Panc1 (cell line): Measurements from ENCODE around the gene TMOD4. TPM values are rescaled to one million over a fixed set of nuclear protein-coding genes. Genes with fewer than 3 reads are reported as not detected.

Experiments used
- ATAC-seq: fragments of 200-7000 bp; cut with Tn5 transposase; 2 replicates; pipeline ENCODE4 v1.9.1; 2020; ENCODE audit warnings: mild to moderate bottlenecking, moderate library complexity
- BruUV-seq: library from RNA; stranded (reverse); fragments of 400-500 nt; replicated peaks from 2 replicates; lab custom pipeline; 2021; lab: Mats Ljungman, UMichigan
- CTCF ChIA-PET: fragments of 300-600 bp; sonication (Branson Sonifier 250); formaldehyde crosslinking; loops from one replicate; lab custom pipeline; 2022; ENCODE audit warnings: antibody characterized with exemption; lab: Charles Lee
- POLR2A ChIA-PET: fragments of 300-600 bp; sonication (Branson Sonifier 250); formaldehyde crosslinking; loops from one replicate; lab custom pipeline; 2022; ENCODE audit warnings: antibody characterized with exemption; lab: Charles Lee
- DNase-seq: peaks from one replicate; pipeline ENCODE4 v3.0.0-alpha.2; 2010; ENCODE audit warnings: low read depth, low spot score
- H3K27ac ChIP-seq: 2 replicates; pipeline ENCODE4 v1.5.1; 2011; ENCODE audit warnings: mild to moderate bottlenecking, low read length, inconsistent platforms
- H3K27me3 ChIP-seq: fragments of 200-500 bp; sonication (Bioruptor generic); 2 replicates; pipeline ENCODE4 v1.6.0; 2014; ENCODE audit warnings: low read length, inconsistent platforms; ENCODE audit not compliant: control insufficient read depth, insufficient read depth
- H3K36me3 ChIP-seq: fragments of 200-500 bp; sonication (Bioruptor generic); 2 replicates; pipeline ENCODE4 v1.5.1; 2014; ENCODE audit warnings: inconsistent platforms, mild to moderate bottlenecking, low read length, moderate library complexity; ENCODE audit not compliant: control insufficient read depth, insufficient read depth
- H3K4me1 ChIP-seq: 2 replicates; pipeline ENCODE4 v1.5.1; 2011; ENCODE audit warnings: inconsistent platforms, mild to moderate bottlenecking, low read length, moderate library complexity; ENCODE audit not compliant: control insufficient read depth, insufficient read depth
- H3K4me3 ChIP-seq, 2 experiments: 2 replicates each; pipeline ENCODE4 v1.5.1; 2011 to 2012; ENCODE audit warnings: low read depth in 2 of 2, low read length in 2 of 2, mild to moderate bottlenecking in 2 of 2, inconsistent platforms in 1 of 2, moderate library complexity in 1 of 2
- H3K9me3 ChIP-seq: fragments of 200-500 bp; sonication (Bioruptor generic); 2 replicates; pipeline ENCODE4 v1.5.1; 2014; ENCODE audit warnings: low read depth, mild to moderate bottlenecking, inconsistent platforms, low read length, moderate library complexity; ENCODE audit not compliant: control insufficient read depth, insufficient read depth
- POLR2AphosphoS5 ChIP-seq: IDR thresholded peaks from 2 replicates; pipeline ENCODE4 v1.6.1; 2012; ENCODE audit warnings: mild to moderate bottlenecking, low read depth, low read length, moderate library complexity
- SIN3A ChIP-seq: IDR thresholded peaks from 2 replicates; pipeline ENCODE4 v1.6.1; 2012; ENCODE audit warnings: low read depth, mild to moderate bottlenecking, low read length, moderate library complexity, borderline replicate concordance; ENCODE audit not compliant: insufficient read depth
- TCF7L2 ChIP-seq: IDR thresholded peaks from 2 replicates; pipeline ENCODE4 v1.6.1; 2011; ENCODE audit warnings: mild to moderate bottlenecking, low read depth, low read length, inconsistent platforms
- in situ Hi-C: cut with HindIII; loops from 2 replicates; pipeline ENCODE4 v1.10.0; 2016; ENCODE audit warnings: low sequenced_read_pairs, low pct_unique_long_range_greater_than_20kb
- intact Hi-C: fragments of 100-400 bp; cut with micrococcal nuclease; formaldehyde crosslinking; loops from one replicate; pipeline ENCODE4 v1.10.0; 2022; ENCODE audit not compliant: unreplicated experiment
- total RNA-seq: library from RNA; stranded (reverse); gene quantifications from one replicate; pipeline ENCODE4 v1.2.1, GENCODE V29; 2021; ENCODE audit not compliant: unreplicated experiment
- TF ChIP-seq, protein P1 (sequence below), 2 experiments: IDR thresholded peaks; 2 replicates each; pipeline ENCODE4 v1.6.1; 2011 to 2012; ENCODE audit warnings: low read depth in 2 of 2, control low read depth in 1 of 2, low read length in 1 of 2, mild to moderate bottlenecking in 1 of 2, moderate library complexity in 1 of 2; ENCODE audit not compliant: insufficient read depth in 1 of 2
- TF ChIP-seq, protein P2 (sequence below): fragments of 450-650 bp; IDR thresholded peaks from 2 replicates; pipeline ENCODE4 v1.5.1; 2017; ENCODE audit warnings: mild to moderate bottlenecking

Gene TMOD4
- total RNA-seq, 1 experiment from 2014 or later: 0.80 TPM

- H3K9me3 ChIP-seq: no peaks in the 10 kb centered on the region
Observed at GRCh38 chr1:151144474-151145303, 31.1 kb downstream of the TMOD4 start.

GRCh38 chr1:151143986-151144385, 31.8 kb downstream of the TMOD4 start:
- no TSS peak for BruUV-seq
- Histone ChIP-seq H3K4me3 (no peak overlapping the region), H3K36me3 (no peaks in the 10 kb centered on the region), H3K27me3 (no peaks in the 10 kb centered on the region), H3K4me1 (peaks cover 7% of the 10 kb centered on the region; the same call in 1 of the 2 replicates), H3K9me3 (no peaks in the 10 kb centered on the region), H3K27ac (no peak overlapping the region)
- intact Hi-C loops (no loop called here), in situ Hi-C loops (no loop called here)
- DNase-seq (no peak), ATAC-seq (no peak)
- TF ChIP-seq POLR2AphosphoS5 (no peak), SIN3A (no peak), TCF7L2 (no peak)
- TF ChIP-seq, protein P1, sequence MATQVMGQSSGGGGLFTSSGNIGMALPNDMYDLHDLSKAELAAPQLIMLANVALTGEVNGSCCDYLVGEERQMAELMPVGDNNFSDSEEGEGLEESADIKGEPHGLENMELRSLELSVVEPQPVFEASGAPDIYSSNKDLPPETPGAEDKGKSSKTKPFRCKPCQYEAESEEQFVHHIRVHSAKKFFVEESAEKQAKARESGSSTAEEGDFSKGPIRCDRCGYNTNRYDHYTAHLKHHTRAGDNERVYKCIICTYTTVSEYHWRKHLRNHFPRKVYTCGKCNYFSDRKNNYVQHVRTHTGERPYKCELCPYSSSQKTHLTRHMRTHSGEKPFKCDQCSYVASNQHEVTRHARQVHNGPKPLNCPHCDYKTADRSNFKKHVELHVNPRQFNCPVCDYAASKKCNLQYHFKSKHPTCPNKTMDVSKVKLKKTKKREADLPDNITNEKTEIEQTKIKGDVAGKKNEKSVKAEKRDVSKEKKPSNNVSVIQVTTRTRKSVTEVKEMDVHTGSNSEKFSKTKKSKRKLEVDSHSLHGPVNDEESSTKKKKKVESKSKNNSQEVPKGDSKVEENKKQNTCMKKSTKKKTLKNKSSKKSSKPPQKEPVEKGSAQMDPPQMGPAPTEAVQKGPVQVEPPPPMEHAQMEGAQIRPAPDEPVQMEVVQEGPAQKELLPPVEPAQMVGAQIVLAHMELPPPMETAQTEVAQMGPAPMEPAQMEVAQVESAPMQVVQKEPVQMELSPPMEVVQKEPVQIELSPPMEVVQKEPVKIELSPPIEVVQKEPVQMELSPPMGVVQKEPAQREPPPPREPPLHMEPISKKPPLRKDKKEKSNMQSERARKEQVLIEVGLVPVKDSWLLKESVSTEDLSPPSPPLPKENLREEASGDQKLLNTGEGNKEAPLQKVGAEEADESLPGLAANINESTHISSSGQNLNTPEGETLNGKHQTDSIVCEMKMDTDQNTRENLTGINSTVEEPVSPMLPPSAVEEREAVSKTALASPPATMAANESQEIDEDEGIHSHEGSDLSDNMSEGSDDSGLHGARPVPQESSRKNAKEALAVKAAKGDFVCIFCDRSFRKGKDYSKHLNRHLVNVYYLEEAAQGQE (IDR thresholded peaks at IDR 0.05; ENCODE audit: insufficient read depth in 1 of 2, low read depth in 2 of 2, low read length in 1 of 2): no peak
- TF ChIP-seq, protein P2, sequence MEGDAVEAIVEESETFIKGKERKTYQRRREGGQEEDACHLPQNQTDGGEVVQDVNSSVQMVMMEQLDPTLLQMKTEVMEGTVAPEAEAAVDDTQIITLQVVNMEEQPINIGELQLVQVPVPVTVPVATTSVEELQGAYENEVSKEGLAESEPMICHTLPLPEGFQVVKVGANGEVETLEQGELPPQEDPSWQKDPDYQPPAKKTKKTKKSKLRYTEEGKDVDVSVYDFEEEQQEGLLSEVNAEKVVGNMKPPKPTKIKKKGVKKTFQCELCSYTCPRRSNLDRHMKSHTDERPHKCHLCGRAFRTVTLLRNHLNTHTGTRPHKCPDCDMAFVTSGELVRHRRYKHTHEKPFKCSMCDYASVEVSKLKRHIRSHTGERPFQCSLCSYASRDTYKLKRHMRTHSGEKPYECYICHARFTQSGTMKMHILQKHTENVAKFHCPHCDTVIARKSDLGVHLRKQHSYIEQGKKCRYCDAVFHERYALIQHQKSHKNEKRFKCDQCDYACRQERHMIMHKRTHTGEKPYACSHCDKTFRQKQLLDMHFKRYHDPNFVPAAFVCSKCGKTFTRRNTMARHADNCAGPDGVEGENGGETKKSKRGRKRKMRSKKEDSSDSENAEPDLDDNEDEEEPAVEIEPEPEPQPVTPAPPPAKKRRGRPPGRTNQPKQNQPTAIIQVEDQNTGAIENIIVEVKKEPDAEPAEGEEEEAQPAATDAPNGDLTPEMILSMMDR: no peak
- ChIA-PET CTCF (interaction anchor here (1.1 kb wide), 1 partner anchor 44 kb away, joined by 4 read pairs; no protein-coding TSS in a partner anchor), POLR2A (no interaction called here)

More at GRCh38 chr1:151144474-151145303, 31.1 kb downstream of the TMOD4 start:
- TF ChIP-seq, protein P2: no peak
- no peak for TF ChIP-seq TCF7L2
- no peak for TF ChIP-seq POLR2AphosphoS5
- TF ChIP-seq, protein P1 (IDR thresholded peaks at IDR 0.05; ENCODE audit: insufficient read depth in 1 of 2, low read depth in 2 of 2, low read length in 1 of 2): no peak
- no peak for TF ChIP-seq SIN3A
- Histone ChIP-seq H3K4me1 (peaks cover 7% of the 10 kb centered on the region; the same call in 1 of the 2 replicates), H3K36me3 (no peaks in the 10 kb centered on the region), H3K27me3 (no peaks in the 10 kb centered on the region), H3K4me3 (no peak overlapping the region), H3K27ac (no peak overlapping the region)
- no TSS peak for BruUV-seq
- CTCF ChIA-PET: interaction anchor here (0.6 to 0.9 kb wide), 2 partner anchors 45 to 59 kb away, joined by 6 to 9 read pairs; no protein-coding TSS in a partner anchor
- intact Hi-C loops: no loop called here
- POLR2A ChIA-PET: no interaction called here
- in situ Hi-C loops: no loop called here
- no peak for ATAC-seq
- DNase-seq: no peak
